NCI-H82 treated with DMSO at 0.1 percent for 48 hours (cell line): ENCODE results near the gene NFE2L1.
"Not testable (repeated sequence)": the region's sequence is repeated elsewhere in the genome, so short reads cannot be mapped to it uniquely, and the experiment has no call there.

ENCODE experiments used
- DNase-seq: peaks from one replicate; lab custom pipeline; 2025; ENCODE audit not compliant: unreplicated experiment; lab: John Stamatoyannopoulos, UW

Gene NFE2L1

DNA sequence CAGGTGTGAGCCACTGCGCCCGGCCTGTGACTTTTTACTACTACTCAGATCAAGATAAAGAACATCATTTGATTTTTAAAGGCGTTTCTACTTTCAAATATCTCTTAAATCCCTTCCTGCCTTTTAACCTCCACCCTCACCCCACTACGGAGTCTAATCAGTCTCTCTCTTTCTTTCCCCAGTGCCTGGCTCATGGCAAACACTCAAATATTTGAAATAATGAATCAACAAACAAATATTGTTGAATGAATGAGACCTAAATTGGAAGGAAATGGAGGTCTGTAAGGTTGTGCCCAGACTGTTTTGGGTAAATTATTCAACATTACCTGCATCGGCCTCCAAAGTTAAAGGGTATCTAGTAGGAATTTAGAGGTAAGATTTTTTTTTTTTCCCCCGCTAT is 25.3 kb upstream of the NFE2L1 start:
- DNase-seq, result no peak

DNA sequence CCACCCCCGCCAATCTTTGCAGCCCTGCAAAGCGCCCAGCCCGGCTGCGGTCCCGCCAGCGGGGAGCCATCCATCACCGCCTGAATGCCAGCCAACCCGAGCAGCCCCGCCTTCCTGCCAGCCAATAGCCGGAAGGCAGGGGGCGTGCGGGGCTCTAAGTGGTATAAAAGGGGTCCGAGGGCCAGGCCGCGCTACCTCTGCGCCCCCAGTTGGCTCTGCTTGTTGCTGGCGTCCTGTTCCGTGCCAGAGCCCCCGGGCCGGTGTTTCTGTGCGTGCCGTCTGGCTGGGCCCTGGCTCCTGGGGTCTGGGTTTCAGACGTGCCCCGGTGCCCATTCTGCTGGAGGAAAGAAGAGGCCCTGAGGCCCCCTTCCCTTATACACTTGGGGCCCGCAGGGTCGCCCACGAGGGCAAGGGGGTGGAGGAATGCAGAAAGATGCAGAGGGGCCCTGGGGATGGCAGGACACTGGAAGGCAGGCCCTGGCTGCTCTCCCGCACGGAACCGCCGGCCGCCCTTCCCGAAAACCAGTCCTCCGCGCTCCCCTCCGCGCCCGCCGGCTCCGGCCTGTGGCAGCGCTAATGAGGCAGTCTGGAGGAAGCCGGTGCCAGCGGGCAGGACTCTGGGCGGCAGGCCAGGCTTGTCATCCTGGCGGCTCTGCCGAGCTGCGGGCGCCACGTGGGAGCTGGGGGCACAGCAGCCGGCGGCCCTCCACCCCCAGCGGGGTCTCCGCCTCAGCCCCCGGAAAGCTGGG is 24.6 kb upstream of the NFE2L1 start:
- no peak for DNase-seq

DNA sequence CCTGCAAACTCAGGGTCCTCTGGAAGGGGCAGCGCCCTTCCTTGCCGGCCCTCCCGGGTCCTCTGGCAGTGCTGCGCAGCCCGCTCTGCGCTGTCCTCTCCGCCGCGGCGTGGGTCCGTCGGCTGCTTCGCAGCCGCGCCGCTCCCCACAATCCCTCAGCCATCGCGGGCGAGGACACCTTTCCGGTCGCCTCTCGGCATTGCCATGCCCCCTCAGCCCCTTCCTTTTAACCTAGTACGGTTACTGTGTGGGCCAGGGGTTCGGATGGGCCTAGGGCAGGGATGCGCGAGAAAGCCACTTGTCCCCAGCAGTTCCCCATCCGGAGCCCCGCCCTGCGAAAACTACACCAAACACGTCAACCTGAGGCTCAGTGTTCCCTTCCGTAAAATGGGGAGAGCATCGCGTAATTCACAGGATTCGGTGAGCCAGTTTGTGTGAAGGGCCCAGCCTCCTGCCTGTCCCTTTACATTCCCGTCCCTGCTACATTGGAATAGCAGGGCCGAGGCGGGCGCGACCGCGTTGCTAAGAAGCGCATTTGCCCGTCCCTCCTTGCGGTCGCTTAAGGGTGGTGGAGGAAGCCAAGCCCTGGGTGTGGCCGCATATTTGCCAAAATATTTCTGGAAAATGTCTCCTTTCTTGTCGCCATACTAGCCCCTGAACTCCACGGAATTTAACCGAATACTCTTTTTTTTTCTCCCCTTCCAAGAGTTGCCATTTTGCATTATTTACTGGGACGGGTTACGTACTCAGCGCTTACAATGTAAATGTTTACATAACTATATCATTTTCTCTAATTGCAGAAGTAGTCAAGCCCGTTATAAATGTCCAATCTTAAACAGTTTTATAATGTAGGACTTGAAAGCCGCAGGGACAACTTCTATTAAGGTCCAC is 23.8 kb upstream of the NFE2L1 start:
- DNase-seq, result no peak

DNA sequence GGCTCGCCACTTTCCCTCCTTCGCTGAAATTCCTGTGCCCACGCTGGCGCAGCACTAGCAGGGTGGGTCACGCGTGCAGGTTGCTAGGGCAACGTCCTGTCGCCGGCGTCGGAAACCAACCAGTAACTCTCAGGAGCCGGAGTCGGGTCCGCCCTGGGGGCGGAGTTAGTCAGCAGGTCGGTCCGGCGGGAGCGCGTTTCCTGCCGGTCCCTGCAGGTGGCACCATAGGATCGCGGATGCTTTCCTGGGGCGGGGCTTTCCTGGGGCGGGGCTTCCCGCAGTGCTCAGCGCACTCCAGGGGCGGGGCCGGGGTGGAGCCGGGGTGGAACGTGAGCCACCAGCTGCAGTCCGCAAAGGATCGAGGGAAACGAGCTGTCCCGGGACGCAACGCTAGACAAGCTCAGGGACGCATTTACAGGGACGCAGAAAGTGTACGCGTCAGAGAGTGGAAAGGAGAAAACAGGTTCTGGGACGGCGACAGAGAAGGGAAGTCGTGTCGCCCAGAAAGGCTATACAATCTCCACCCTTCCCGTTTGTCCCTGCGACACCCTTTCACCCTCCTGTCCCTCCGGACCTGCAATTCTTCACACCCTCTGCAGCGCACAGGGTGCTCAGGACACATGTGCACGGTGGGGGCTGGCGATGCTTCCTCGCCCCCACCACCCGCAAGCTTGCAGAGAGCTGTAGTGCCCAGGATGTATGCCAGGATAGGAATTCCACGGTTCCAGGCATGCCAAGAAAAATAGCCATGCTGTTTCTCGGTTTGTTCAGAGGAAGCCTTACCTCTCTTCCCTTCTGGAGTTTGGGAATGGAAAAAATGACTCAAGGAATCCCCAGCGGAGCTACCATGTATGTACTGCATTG is 22.9 kb upstream of the NFE2L1 start:
- peak; percentile 89 for DNase-seq

DNA sequence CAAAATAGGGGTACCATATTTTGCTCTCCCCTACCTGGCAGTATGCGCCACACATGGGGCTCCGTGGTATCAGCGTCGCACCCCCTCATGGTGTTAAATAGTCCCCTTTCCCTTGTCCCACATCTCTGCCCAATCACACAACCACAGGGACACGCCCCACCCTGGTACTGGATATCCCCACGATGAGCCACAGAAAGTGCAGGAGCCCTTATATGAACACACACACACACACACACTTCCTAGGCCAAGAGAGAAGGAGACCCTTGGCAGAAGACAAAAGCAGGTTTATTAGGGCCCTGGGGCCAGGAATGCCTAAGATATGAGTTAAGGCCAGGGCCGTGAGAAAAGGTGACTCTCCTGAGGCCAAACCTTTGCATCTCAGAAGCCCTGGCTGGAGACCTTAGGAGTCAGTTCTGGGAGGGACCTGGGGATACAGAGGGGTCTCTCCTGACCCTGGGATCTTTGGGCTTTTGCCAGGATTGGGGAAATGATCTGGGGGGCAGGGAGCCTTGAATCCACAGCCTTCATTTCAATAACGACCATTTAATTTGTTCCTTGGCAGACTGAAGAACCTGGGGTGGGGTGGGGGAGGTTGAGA is 22.2 kb upstream of the NFE2L1 start:
- DNase-seq, result no peak

DNA sequence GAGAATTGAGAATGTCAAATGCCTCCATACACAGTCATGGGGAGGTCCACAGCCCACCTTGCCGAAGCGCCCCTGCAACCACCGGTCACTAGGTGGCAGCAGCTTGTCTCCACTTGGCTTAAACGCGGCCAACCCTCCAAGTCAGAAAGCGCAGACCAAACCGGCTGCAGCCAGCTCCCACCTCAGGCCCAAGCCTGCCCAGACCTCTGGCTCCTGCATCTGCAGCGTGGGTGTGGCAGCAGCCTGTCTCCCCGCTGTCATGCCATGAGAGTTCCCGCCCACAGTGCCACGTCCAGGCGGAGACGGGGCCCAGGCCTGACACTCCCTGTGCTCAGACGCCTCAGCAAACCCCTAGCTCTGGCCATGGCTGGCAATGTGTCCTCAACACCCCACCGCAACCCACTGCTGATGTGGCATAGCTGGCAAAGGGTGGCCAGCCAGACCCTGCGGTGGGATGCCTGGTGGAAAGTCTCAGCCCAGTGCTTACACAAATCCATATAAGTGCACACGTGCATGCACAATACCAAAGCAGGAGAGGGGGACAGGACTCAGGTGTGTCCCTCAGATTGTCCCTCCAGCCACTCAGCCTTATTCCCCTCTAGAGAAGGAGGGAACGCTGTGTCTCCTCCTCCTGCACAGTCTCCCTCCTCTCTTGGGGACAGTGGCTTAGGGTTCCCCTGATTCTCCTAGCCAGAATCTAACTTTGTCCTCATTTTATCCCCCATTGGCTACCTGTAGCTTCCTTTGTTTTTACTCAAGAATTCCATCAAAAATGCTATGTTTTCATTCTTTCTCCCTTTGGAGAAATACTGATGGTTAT is 21.4 kb upstream of the NFE2L1 start:
- DNase-seq, result peak; percentile 63

DNA sequence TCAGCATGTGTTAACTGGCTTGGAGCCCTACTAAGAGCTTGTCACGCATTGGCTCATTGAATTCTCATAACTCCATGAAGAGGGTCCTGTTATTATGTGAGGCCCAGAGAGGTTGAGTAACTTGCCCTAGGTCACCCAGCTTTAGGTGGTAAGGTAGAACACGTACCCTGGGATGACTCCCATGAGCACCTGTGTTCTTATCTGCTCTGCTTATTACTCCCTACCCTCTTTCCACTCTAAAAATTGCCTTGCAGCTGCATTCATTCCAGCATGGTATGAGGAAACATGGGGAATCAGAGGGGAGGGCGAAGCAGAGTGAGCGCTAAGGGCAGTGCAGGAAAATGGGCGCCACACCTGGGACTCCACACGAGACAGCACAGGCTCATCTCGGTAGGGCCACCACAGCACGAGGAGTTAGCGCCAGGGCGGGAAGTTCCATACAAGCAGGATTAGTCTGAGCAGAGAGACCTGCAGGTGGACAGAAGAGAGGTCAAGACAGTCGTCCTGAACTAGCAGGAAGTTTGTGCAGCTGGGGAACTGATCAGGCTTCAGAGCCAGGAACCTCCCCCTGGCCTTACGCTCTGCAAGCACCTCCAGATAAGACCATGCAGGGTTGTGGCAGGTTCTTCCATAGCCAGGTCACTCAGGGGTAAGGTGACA is 20.7 kb upstream of the NFE2L1 start:
- no peak for DNase-seq

DNA sequence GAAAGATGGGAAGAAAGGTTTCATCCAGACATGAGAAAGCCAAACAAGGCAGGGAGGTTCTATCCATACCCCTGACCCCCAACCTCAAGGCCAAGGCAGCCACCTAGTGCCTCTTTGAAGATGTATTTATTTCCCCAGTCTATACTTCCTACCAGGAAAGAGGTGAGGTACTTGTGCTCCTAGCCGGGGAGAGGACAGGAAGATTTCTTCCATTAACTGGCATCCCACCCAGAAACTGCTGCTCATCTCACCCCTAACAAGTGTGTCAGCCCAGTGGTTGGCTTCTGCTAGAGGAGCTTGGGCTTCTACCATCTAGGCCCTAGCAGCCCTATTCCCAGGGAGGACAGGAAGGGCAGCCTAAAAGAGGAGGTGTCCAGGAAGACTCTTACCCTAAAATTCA is 19.4 kb upstream of the NFE2L1 start:
- no peak for DNase-seq

DNA sequence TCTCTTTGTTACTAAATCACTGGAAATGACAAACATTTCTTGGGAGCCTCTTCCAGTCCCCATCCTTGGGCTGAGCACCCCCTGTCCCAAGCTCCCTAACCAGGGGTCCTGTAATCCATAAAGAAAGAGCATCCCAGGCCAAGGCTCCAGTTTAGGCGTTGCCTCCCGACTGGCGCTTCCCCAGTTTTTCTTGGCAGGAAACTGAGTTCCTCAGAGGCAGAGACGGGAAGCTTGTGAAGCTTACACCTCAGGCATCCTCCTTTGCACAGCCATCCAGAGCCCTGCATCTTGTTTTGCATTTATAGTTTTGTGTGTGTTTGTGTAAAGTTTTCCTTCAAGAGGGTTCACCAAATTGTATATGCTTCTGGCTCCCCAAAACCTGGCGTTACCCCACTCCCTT is 17.6 kb upstream of the NFE2L1 start:
- no peak for DNase-seq

DNA sequence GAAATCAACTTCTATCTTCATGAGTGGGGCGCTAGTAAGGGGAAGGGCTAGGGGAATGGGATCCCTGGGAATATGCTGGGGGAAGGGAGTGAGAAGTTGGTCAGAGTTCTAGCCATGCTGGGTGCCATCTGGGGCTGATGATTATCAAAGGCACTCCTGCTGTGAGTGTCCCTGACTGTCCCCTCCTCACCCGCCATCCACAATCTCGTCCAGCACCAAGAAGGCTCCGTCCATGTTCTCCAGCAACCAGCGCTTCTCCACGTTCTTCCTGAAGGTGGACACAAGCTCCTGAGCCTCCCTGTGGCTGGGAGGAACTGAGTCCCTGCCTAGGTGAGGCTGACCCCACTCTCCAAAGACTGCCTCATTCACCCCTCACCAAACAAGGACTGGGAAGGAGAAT is 16.2 kb upstream of the NFE2L1 start:
- no peak for DNase-seq

DNA sequence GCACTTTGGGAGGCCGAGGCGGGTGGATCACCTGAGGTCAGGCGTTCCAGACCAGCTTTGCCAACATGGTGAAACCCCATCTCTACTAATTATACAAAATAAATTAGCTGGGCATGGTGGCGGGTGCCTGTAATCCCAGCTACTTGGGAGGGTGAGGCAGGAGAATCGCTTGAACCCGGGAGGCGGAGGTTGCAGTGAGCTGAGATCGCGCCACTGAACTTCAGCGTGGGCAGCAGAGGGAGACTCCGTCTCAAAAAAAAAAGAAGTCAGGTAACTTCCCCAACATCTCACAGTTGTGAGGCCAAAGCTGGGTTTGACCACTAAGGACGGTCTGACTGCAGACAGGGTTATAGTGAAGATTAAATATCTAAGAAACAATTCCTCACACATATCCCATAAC is 13.4 kb upstream of the NFE2L1 start:
- not testable (repeated sequence) for DNase-seq

DNA sequence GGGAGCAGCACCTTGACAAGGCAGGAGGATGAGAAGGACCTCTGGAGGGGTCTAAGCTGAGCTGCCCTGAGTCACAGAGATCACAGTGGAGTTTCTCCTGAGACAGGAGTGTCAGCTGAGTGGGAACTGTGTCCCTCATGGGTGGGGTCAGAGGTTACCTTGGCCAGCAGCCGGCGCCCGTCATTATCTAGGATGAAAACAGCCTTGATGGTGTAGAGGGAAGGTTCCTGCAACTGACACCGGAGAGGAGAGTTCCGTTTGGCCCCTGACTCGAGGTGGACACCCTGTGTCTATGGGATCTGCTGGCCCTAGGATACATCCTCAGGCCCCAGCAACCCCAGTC is 11.5 kb upstream of the NFE2L1 start:
- no peak for DNase-seq

DNA sequence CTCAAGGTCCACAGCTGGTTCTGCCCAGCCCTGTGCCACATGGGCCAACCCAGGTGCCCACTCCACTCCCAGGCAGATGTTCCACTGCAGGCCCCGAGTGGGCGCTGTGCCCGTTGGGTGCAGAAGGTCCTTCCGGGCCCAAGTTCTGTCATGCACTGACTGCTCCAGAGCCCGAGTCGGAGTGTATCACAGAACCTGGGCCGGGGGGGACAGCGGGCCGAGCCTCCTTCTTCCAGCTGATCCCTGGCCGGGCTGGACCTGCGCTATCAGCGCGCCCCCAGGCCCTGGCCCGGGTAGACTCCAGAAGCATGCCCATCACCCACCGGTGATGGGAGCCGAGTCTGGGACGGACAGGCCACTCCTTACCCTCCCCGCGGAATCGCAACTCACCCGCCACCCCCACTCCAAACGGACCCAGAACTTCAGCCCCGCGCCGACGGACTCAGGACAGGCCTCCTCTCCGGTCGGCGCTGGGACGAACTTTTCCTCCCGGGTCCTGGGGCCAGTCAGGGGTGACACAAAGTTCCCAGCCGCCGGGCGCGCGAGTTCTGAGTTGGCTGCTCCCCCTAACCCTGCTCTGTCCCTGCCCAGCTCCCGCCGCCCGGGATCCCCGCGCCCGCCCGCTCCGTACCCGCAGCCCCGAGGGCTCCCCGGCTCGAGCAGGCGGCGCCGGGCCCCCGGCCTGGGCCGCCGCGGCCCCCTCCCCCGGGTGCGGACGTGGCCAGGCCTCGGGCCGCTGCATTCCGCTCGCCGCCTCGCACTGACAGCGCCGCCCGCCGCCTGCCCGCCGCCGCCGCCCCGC is 10.9 kb upstream of the NFE2L1 start, which contains the start of gene COPZ2:
Gene COPZ2, minus strand, starts transcription at position 762 of the 802 bp plus-strand sequence. Its CDS starts 20 bp downstream, at position 742.
- DNase-seq, result no peak

DNA sequence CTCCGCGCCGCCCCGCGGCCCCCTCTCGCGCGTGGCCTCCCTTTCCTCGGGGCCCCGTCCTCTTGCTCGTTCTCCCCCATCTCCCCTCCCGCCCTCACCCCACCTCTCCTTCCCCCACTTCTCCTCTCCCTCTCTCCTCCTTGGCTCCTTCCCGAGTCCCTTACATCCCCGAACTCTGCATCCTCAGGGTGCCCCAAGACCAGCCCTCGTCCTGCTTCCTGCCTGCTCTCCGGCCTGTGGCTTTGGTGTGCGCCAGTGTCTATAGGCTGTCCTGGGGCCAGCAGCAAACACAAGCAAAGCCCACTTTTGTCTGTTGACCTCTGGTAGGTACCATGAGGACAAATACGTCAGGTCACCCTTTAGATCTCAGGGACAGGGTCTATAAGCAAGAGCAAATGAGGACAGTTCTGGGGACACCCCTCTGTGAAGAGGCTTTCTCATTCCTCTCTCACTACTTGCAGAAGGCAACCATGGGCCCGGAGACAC is 10.3 kb upstream of the NFE2L1 start:
- DNase-seq, result no peak

DNA sequence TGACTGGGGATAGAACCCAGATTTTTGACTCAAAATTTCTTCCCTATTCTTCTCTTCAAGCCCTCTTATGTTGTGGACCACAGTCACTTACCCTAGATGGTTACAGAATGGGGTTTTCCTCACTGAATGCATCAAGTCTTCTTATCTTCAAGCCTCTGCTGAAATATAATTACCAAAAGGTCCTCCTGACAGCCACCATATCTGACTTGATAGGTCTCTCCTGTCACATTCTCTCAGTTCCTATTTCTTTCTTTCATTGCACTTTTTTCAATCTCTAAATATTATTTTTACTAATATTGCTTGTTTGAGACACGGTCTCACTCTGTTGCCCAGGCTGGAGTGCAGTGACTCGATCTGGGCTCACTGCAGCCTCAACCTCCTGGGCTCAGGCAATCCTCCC is 9.5 kb upstream of the NFE2L1 start:
- DNase-seq, result no peak

DNA sequence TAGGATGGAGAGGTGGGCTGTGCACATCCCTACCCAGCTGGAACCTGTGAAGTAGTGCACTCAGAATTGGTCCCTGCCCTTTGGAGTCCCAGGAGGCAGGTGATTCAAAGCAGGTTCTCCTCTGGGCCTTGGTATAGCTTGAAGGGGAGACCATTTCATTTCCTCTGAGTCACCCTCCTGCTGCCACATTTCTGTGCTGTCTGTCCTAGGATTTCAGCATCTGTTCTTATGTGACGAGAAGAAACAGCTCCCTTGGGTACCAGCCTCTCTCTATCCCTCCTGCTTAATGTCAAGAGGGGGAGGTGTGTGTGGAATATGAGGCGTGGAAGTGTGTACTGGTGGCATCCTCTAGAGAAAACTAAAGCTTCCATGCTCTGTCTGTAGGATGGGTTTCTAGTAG is 5.0 kb upstream of the NFE2L1 start:
- DNase-seq, result no peak

DNA sequence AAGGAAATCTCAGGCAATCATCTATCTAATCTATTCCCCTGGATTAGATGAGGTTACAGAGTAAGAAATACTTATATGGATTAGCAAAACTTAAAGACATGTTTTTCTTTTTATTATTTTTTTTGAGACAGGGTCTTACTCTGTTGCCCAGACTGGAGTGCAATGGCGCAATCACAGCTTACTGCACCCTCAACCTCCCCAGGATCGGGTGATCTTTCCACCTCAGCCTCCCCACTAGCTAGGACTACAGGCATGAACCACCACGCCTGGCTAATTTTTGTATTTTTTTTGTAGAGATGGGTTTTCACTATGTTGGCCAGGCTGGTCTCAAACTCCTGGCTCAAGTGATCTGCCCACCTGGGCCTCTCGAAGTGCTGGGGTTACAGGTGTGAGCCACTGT is 3.3 kb upstream of the NFE2L1 start:
- no peak for DNase-seq

DNA sequence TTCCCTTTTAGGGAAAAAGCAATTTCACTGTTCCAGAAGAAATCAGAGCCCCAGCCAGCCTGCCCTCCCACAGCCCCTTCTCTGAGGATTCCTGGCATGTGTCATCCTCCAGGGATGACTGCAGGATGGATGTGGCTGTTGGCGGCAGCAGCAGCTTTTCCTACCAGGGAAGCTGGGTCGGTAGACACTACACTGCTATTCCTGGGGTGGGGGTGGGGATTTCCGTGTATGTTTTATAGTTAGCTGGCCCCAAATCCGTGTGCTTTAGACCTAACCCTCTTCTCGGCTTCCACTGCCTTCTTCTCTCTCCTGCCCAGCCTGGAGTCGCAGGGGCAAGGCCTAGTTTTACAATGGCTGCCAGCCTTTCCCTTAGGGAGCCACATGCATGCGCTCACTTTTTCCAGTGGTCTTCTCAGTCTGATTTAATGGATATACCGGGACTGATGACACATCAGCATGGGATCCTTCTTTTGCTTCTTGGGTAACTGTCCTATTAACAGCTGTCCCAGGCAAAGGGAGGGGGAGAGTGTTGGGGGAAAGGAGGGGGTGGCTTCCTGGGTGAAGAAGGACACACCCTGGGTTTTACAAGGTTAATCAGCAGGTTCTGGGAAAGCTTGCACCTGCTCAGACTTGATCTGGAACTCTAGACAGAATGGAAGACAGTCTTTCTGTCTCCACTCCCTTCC is 2.7 kb upstream of the NFE2L1 start:
- DNase-seq, result no peak
